HCT116 (cell line): Measurements from ENCODE around the gene CSTPP1. TPM values are rescaled to one million over a fixed set of nuclear protein-coding genes. Genes with fewer than 3 reads are reported as not detected.

Experiments used
- ATAC-seq: fragments of 200-7000 bp; cut with Tn5 transposase; 2 replicates; pipeline ENCODE4 v1.9.1; 2020; ENCODE audit warnings: mild to moderate bottlenecking, moderate library complexity
- BruUV-seq: library from RNA; stranded (reverse); fragments of 400-500 nt; replicated peaks from 2 replicates; lab custom pipeline; 2021; lab: Mats Ljungman, UMichigan
- CTCF ChIA-PET: fragments of 300-600 bp; sonication (Branson Sonifier 250); formaldehyde crosslinking; loops from one replicate; lab custom pipeline; 2021; ENCODE audit warnings: antibody characterized with exemption; lab: Charles Lee
- POLR2A ChIA-PET: fragments of 300-600, 350-600 bp; sonication (Branson Sonifier 250); formaldehyde crosslinking; loops from one replicate; lab custom pipeline; 2021; ENCODE audit warnings: antibody characterized with exemption; lab: Charles Lee
- RAD21 ChIA-PET, 2 experiments: fragments of 300-600 bp; sonication (Branson Sonifier 250); formaldehyde crosslinking; loops; one replicate each; lab custom pipeline; 2023; ENCODE audit warnings: low total read pairs in 2 of 2; ENCODE audit not compliant: uncharacterized antibody in 2 of 2, unreplicated experiment in 2 of 2, low non-redundant PET in 1 of 2; lab: Charles Lee
- DNase-seq: peaks from one replicate; pipeline ENCODE4 v3.0.0-alpha.2; 2010; ENCODE audit warnings: low read depth, low spot score
- H2AFZ ChIP-seq: fragments of 200-600 bp; shearing (Covaris generic), sonication (generic); 2 replicates; pipeline ENCODE4 v1.6.1; 2017; ENCODE audit warnings: low read depth, mixed run types, mixed read lengths, antibody characterized with exemption, low read length; ENCODE audit not compliant: poor library complexity, severe bottlenecking
- H3K27ac ChIP-seq: 2 replicates; pipeline ENCODE4 v1.5.1; 2012; ENCODE audit warnings: low read depth, low read length
- H3K27me3 ChIP-seq: fragments of 200-600 bp; sonication (generic); 2 replicates; pipeline ENCODE4 v1.6.1; 2016; ENCODE audit warnings: mixed run types, low read length, mixed read lengths; ENCODE audit not compliant: insufficient read depth
- H3K36me3 ChIP-seq, 2 experiments: fragments of 200-500 bp in 1 of 2; fragments of 200-600 bp in 1 of 2; sonication (Bioruptor generic) in 1 of 2; sonication (generic) in 1 of 2; 2 replicates each; pipeline versions ENCODE4 v1.5.1 to v1.6.1; 2014 to 2016; ENCODE audit warnings: low read length in 2 of 2, inconsistent platforms in 1 of 2, mixed read lengths in 1 of 2, mixed run types in 1 of 2; ENCODE audit not compliant: insufficient read depth in 2 of 2, control insufficient read depth in 1 of 2
- H3K4me1 ChIP-seq, 2 experiments: fragments of 200-600 bp in 1 of 2; sonication (generic) in 1 of 2; 2 replicates each; pipeline versions ENCODE4 v1.5.1 to v1.6.1; 2012 to 2017; ENCODE audit warnings: low read length in 2 of 2, inconsistent platforms in 1 of 2, mild to moderate bottlenecking in 1 of 2, mixed read lengths in 1 of 2, mixed run types in 1 of 2, moderate library complexity in 1 of 2; ENCODE audit not compliant: insufficient read depth in 2 of 2, control insufficient read depth in 1 of 2
- H3K4me2 ChIP-seq: fragments of 200-600 bp; sonication (generic); 2 replicates; pipeline ENCODE4 v1.6.1; 2017; ENCODE audit warnings: mixed run types, low read length, mixed read lengths
- H3K4me3 ChIP-seq, 2 experiments: fragments of 200-600 bp in 1 of 2; sonication (generic) in 1 of 2; replicated peaks in 1 of 2; 2 replicates each; pipeline ENCODE4 v1.5.1; 2011 to 2016; ENCODE audit warnings: low read length in 2 of 2, control low read depth in 1 of 2, low read depth in 1 of 2, mild to moderate bottlenecking in 1 of 2, mixed read lengths in 1 of 2, mixed run types in 1 of 2
- H3K79me2 ChIP-seq: fragments of 200-600 bp; sonication (generic); 2 replicates; pipeline ENCODE4 v1.6.1; 2017; ENCODE audit warnings: mild to moderate bottlenecking, mixed run types, low read length, moderate library complexity, mixed read lengths; ENCODE audit not compliant: insufficient read depth
- H3K9ac ChIP-seq: fragments of 200-600 bp; sonication (generic); 2 replicates; pipeline ENCODE4 v1.6.1; 2016; ENCODE audit warnings: low read length, mixed read lengths
- H3K9me2 ChIP-seq: fragments of 200-600 bp; sonication (generic), shearing (Covaris generic); 2 replicates; pipeline ENCODE4 v1.6.1; 2017; ENCODE audit warnings: mixed run types, mild to moderate bottlenecking, moderate library complexity; ENCODE audit not compliant: insufficient read depth
- H3K9me3 ChIP-seq, 2 experiments: fragments of 200-500 bp in 1 of 2; fragments of 200-600 bp in 1 of 2; sonication (Bioruptor generic) in 1 of 2; sonication (generic) in 1 of 2; 2 replicates each; pipeline ENCODE4 v1.6.1; 2014 to 2017; ENCODE audit warnings: low read length in 2 of 2, mixed read lengths in 2 of 2, inconsistent platforms in 1 of 2, low read depth in 1 of 2, mild to moderate bottlenecking in 1 of 2, mixed run types in 1 of 2, moderate library complexity in 1 of 2; ENCODE audit not compliant: control insufficient read depth in 1 of 2, insufficient read depth in 1 of 2
- H4K20me1 ChIP-seq: fragments of 200-600 bp; sonication (generic), shearing (Covaris generic); 2 replicates; pipeline ENCODE4 v1.6.1; 2017; ENCODE audit warnings: mixed run types, mild to moderate bottlenecking, moderate library complexity; ENCODE audit not compliant: insufficient read depth
- CEBPB ChIP-seq: IDR thresholded peaks from 2 replicates; pipeline ENCODE4 v1.6.1; 2012; ENCODE audit warnings: low read depth
- EZH2 ChIP-seq: fragments of 200-600 bp; sonication (generic); IDR thresholded peaks from 2 replicates; pipeline ENCODE4 v1.6.1; 2017; ENCODE audit warnings: antibody characterized with exemption, mixed run types
- POLR2AphosphoS5 ChIP-seq: IDR thresholded peaks from 2 replicates; pipeline ENCODE4 v1.6.1; 2011; ENCODE audit warnings: mild to moderate bottlenecking, low read depth, low read length, moderate library complexity
- TCF7L2 ChIP-seq: IDR thresholded peaks from 2 replicates; pipeline ENCODE4 v1.7.0; 2011; ENCODE audit warnings: borderline replicate concordance, inconsistent platforms; ENCODE audit not compliant: insufficient read depth, insufficient read length; ENCODE audit errors: extremely low read depth
- YY1 ChIP-seq: IDR thresholded peaks from 2 replicates; pipeline ENCODE4 v1.6.1; 2011; ENCODE audit warnings: low read length, low read depth, moderate library complexity, mild to moderate bottlenecking; ENCODE audit not compliant: insufficient replicate concordance; ENCODE audit errors: extremely low read depth
- ZBTB33 ChIP-seq: IDR thresholded peaks from 2 replicates; pipeline ENCODE4 v1.6.1; 2011; ENCODE audit warnings: mild to moderate bottlenecking, low read length, moderate library complexity; ENCODE audit not compliant: insufficient replicate concordance; ENCODE audit errors: extremely low read depth
- ZNF274 ChIP-seq: fragments of 200-500 bp; sonication (Bioruptor generic); IDR thresholded peaks from 2 replicates; pipeline ENCODE4 v1.6.1; 2014; ENCODE audit warnings: mild to moderate bottlenecking, low read depth, low read length, inconsistent platforms
- intact Hi-C: fragments of 100-400 bp; cut with micrococcal nuclease; formaldehyde crosslinking; loops from 2 replicates; pipeline ENCODE4 v1.10.0; 2022
- total RNA-seq: library from RNA; stranded (reverse); gene quantifications from one replicate; pipeline ENCODE4 v1.2.1, GENCODE V29; 2021; ENCODE audit not compliant: unreplicated experiment

The CSTPP1 gene
- total RNA-seq, 1 experiment from 2014 or later: 24.7 TPM

- BruUV-seq: no TSS peak
- TF ChIP-seq TCF7L2 (no peak), YY1 (no peak), CEBPB (no peak), POLR2AphosphoS5 (no peak), EZH2 (no peak), ZNF274 (no peak), ZBTB33 (no peak)
- RAD21 ChIA-PET: no interaction called here
- POLR2A ChIA-PET: no interaction called here
- intact Hi-C loops: no loop called here
- Histone ChIP-seq H3K27ac (no peak overlapping the region), H3K27me3 (no peaks in the 10 kb centered on the region), H2AFZ (no peak overlapping the region), H3K79me2 (no peaks in the 10 kb centered on the region), H3K9me3 (no peaks in the 10 kb centered on the region), H4K20me1 (no peaks in the 10 kb centered on the region), H3K9ac (no peak overlapping the region), H3K9me2 (no peaks in the 10 kb centered on the region), H3K36me3 (no peaks in the 10 kb centered on the region), H3K4me3 (no peak overlapping the region), H3K4me2 (no peak overlapping the region), H3K4me1 (no peaks in the 10 kb centered on the region)
- DNase-seq (no peak), ATAC-seq (no peak)
- CTCF ChIA-PET: no interaction called here
These were observed 11.0 kb downstream of the CSTPP1 start for GRCh38 chr11:46947399-46948077.
